Calu3 (cell line): ENCODE measurements around the gene ATP5PO. TPM values are rescaled to one million over a fixed set of nuclear protein-coding genes. Genes with fewer than 3 reads are reported as not detected.

Experiments used
- BruUV-seq: library from RNA; stranded (reverse); fragments of 400-500 nt; replicated peaks from 2 replicates; lab custom pipeline; 2021; lab: Mats Ljungman, UMichigan
- CTCF ChIA-PET: fragments of 300-600 bp; sonication (Branson Sonifier 250); formaldehyde crosslinking; loops from one replicate; lab custom pipeline; 2022; ENCODE audit warnings: antibody characterized with exemption; lab: Charles Lee
- DNase-seq: peaks from one replicate; pipeline ENCODE4 v3.0.0; 2022
- H3K27ac Mint-ChIP-seq: one replicate; pipeline ENCODE4 v1.8.0; 2022; ENCODE audit warnings: mixed read lengths; ENCODE audit not compliant: unreplicated experiment
- H3K27me3 Mint-ChIP-seq: one replicate; pipeline ENCODE4 v1.8.0; 2022; ENCODE audit warnings: mixed read lengths; ENCODE audit not compliant: unreplicated experiment
- H3K36me3 Mint-ChIP-seq: one replicate; pipeline ENCODE4 v1.8.0; 2022; ENCODE audit warnings: mild to moderate bottlenecking, moderate library complexity, mixed read lengths; ENCODE audit not compliant: insufficient read depth, unreplicated experiment
- H3K4me1 Mint-ChIP-seq: one replicate; pipeline ENCODE4 v1.8.0; 2022; ENCODE audit warnings: mild to moderate bottlenecking, low read depth, mixed read lengths; ENCODE audit not compliant: unreplicated experiment
- H3K4me3 Mint-ChIP-seq: one replicate; pipeline ENCODE4 v1.8.0; 2022; ENCODE audit warnings: mild to moderate bottlenecking, low read depth, moderate library complexity, mixed read lengths; ENCODE audit not compliant: unreplicated experiment
- H3K9me3 Mint-ChIP-seq: one replicate; pipeline ENCODE4 v1.8.0; 2022; ENCODE audit warnings: low read depth, mixed read lengths; ENCODE audit not compliant: unreplicated experiment
- CTCF ChIP-seq: fragments of 200-600 bp; IDR thresholded peaks from one replicate; pipeline ENCODE4 v1.8.0; 2022; ENCODE audit warnings: antibody characterized with exemption; ENCODE audit not compliant: unreplicated experiment
- intact Hi-C: fragments of 100-400 bp; cut with micrococcal nuclease; formaldehyde crosslinking; loops from one replicate; pipeline ENCODE4 v1.10.0; 2022; ENCODE audit not compliant: unreplicated experiment
- total RNA-seq: library from RNA; stranded (reverse); gene quantifications from 2 replicates; pipeline ENCODE4 v1.2.3, GENCODE V29; 2022

ATP5PO gene
- total RNA-seq, 1 experiment from 2014 or later = 125 TPM

GRCh38 chr21:33894736-33895288, 20.8 kb downstream of the ATP5PO start:
- H3K4me3 Mint-ChIP-seq = peak overlapping the region; percentile 62
- no TSS peak for BruUV-seq
- peaks cover 13% of the 10 kb centered on the region for H3K4me1 Mint-ChIP-seq
- no peaks in the 10 kb centered on the region for H3K36me3 Mint-ChIP-seq
- H3K27ac Mint-ChIP-seq = peak overlapping the region; percentile 60
- CTCF ChIA-PET = interaction anchor here (0.5 to 1.2 kb wide), 3 partner anchors 289 to 442 kb away, joined by 4 to 11 read pairs (median 4); no protein-coding TSS in a partner anchor
- no peaks in the 10 kb centered on the region for H3K9me3 Mint-ChIP-seq
- peak; percentile 71 for DNase-seq
- H3K27me3 Mint-ChIP-seq = no peaks in the 10 kb centered on the region
- intact Hi-C loops = no loop called here
- peak; percentile 22 for TF ChIP-seq CTCF

DNA sequence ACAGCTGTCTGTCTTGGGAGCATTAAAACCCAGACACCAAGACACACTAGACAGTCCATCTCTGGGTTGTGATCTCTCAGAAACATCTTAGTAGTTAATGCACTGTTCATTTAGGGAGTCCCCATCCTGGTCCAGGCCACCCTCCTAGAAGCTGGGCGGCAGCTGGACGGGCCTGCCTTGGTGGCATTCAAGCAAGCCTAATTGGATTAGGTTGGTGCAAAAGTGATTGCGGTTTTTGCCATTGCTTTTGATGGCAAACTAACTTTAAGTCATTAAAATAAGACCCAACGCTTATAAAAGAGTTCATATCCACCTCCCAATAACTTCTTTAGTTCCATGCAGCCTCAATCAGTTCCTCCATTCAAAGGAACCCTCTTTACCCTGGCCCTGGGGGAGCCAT, 21.7 kb downstream of the ATP5PO start:
- DNase-seq = no peak
- TF ChIP-seq CTCF = no peak
- Mint-ChIP-seq H3K27me3 (no peaks in the 10 kb centered on the region), H3K36me3 (no peaks in the 10 kb centered on the region), H3K4me1 (peaks cover 13% of the 10 kb centered on the region), H3K27ac (no peak overlapping the region), H3K4me3 (no peak overlapping the region), H3K9me3 (no peaks in the 10 kb centered on the region)
- intact Hi-C loops = no loop called here
- no TSS peak for BruUV-seq
- CTCF ChIA-PET = interaction anchor here (1.2 kb wide), 1 partner anchor 288 kb away, joined by 4 read pairs; no protein-coding TSS in a partner anchor

DNA sequence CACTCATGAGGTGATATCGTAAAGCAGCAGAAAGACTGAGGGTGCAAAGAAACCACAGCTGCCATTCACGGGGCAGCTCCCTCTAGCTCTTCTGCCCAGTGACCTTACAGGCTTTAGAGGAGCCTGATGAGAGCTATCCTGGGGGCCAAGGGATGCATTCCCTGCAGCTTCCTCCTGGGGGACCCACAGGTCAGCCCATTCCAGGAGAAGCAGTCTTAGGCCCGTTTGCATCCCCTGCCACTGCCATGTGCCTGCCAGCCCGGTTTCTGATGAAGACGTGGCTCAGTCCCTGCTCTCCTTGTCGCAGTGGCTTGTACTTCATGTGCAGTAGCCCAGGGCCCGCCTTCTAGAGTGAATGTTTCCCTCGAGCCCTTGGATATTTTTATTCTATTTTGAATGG, 22.8 kb downstream of the ATP5PO start:
- CTCF ChIA-PET = interaction anchor here (0.6 kb wide), 1 partner anchor 299 kb away, joined by 6 read pairs; no protein-coding TSS in a partner anchor
- DNase-seq = peak; percentile 7
- intact Hi-C loops = no loop called here
- no TSS peak for BruUV-seq
- Mint-ChIP-seq H3K36me3 (no peaks in the 10 kb centered on the region), H3K4me3 (no peak overlapping the region), H3K4me1 (peaks cover 13% of the 10 kb centered on the region), H3K9me3 (no peaks in the 10 kb centered on the region), H3K27me3 (no peaks in the 10 kb centered on the region), H3K27ac (no peak overlapping the region)
- no peak for TF ChIP-seq CTCF

DNA sequence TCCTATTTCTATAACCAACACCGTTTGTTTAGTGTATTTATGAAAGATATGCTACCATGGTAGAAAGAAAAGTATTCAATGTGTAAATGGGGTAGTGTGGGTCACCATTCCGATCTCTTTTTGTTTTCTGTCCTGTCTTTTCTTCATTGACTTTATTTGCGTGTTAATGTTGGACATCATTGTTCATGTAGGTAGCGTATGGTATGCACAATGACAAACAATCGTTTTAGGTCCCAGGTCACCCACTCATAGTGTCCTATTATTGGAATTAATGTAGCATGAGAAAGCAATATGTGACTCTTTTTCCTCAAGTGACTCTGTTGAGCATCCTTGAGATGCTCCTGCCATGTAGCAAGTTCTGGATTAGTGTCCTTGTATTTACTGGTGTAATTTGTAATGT, 25.4 kb downstream of the ATP5PO start:
- Mint-ChIP-seq H3K9me3 (no peaks in the 10 kb centered on the region), H3K4me1 (peaks cover 9% of the 10 kb centered on the region), H3K27ac (no peak overlapping the region), H3K4me3 (no peak overlapping the region), H3K36me3 (no peaks in the 10 kb centered on the region), H3K27me3 (peaks cover 5% of the 10 kb centered on the region)
- no TSS peak for BruUV-seq
- TF ChIP-seq CTCF = no peak
- CTCF ChIA-PET = interaction anchor here (0.7 kb wide), 1 partner anchor 384 kb away, joined by 3 read pairs; no protein-coding TSS in a partner anchor
- intact Hi-C loops = no loop called here
- DNase-seq = no peak
